CD4-positive, alpha-beta T cell treated with Interleukin-15 for 4 hours (primary cell): Measurements from ENCODE around the gene KRT5.

ENCODE experiments used
- DNase-seq: peaks from one replicate; pipeline ENCODE4 v3.0.0-alpha.2; 2020; ENCODE audit warnings: low spot score

The KRT5 gene

DNA sequence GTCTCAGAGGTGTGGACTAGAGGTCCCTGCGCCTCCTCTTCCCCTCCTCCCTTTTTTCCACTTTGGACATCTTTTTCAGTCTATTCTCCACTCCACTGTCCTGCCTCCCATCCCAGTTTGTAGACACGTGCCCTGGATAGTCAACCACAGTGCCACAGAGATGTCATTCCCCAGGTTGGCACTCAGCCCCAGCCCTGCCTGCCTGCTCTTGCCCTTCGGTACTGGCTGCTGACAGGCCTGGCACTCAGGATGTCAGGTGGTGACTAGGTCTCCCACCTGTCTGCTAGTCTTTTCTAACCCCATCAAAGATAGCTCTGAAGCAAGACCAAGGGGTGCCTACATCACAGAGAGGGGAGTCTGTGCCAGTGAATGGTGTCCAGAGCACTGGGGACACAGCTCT is 16.9 kb upstream of the KRT5 start:
- DNase-seq = no peak

DNA sequence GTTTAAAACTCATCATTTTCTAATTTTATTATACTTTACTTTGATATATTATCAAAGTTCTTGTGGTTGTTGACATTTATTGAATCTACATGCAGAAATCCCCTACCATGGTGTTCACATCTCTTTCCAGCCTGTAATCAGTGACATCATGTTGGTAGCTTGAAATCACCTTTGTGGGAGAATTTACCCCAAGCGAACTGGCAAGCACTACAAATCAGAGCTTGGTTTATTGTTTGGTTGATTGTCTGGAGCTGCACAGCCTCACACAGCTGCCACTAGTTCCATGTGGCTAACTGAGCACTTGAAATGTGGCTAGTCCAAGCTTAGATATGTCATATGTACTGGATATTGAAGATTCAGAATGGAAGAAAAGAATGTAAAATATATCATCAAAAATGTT is 15.4 kb upstream of the KRT5 start:
- no peak for DNase-seq

DNA sequence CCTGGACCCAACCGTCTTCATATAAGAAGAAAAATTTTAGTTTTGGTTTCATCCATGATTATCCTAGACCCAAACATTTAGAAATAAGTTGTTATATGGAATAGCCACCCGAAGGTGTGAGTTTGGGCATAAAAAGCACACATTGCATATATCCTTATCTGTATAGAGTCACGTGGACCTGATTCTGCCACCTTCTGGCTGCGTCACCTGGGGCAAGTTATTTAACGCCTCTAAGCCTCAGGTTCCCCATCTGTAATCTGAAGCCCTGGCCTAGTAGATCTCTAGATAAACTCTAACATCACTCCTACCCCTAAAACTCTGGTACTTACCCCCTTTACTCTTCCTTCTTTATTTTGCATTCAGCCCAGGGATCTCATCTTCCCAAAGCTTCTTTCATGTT is 14.3 kb upstream of the KRT5 start:
- no peak for DNase-seq

DNA sequence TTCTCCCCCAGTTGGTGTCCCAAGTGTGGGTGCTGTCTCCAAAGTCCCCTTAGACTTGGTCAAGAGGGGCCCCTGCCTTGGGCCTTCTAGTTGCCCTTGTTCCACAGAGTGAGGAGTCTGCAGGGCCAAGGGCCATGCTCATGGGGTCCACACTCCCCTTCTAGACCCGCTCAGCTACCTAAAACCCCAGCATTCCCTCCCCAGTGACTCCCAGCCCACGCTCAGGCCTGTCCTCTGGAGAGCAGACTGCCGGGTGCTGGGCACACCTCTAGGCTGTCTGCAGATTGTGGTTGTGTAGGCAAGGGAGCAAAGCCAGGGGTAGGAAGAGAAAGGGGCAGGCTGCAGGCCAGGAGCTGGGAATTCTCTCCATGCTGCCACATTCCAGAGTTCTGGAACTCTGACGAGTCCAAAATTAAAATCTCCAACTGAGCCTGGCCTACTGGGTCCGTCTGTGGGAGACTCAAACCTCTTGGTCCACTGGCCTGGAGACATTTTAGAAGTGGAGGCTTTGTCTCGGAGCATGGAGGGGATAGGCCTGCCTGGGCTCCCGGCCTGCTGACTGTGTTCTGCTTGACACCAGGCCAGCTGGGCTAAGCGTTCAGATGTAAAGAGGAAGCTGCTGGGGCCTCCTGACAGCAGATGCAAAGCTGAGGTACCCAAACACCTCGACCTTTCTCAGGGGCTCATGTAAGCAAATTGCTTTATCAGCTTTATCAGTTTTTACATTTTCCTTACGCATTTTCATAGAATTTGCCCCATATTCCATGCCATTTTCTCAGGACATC is 13.7 kb upstream of the KRT5 start:
- DNase-seq = no peak

DNA sequence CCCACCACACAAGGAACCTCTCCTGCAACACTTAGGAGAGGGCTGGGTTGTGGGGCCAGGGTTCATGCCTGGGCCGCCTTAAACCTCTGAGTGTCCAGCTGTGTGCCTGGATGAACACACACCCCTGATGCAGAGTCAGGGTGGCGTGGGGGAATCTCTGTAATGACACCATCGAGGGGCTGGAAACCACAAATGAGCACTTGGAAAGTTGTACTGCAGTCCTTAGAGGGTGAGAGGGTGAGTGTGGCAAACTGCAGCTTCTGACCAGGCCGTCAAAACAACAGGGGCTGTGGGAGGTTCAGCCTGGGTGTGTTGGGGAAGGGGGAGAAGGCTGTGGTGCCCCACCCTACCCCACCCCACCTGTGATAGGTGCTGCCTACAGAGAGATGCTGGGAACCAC is 12.4 kb upstream of the KRT5 start:
- no peak for DNase-seq

DNA sequence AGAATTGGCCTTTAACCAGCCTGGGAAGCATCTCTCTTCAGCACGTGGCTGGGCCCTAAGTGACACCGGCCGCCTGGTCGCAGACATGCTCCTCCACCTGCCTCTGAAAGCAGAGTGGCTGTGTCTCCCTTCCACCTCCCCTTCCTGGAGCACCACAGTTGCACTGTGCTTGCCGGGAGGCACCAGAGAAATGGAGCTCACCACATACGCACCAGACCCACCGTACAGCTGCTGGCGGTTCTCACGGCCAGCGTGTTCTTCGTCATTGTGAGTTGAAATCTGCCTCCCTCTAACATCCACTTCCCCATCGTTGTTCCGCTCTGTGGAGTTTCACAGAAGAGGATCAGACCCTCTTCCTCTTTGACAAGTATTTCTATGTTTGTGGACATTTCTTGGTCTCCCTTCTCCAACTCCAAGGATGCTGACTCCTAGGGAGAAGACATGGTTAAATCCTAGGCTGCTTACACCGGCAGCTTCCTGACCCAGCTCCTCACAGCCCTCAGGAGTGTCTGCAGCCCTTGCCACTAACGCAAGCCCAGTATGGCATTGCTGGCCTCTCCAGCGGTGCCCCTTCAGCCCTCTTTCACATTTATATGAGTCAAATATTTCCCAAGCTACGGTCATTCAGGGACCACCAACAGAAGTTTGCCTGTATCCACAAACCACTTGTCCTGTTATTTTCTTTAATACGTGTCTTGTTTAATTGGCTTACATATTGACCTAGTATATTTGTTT is 11.5 kb upstream of the KRT5 start:
- DNase-seq = no peak

DNA sequence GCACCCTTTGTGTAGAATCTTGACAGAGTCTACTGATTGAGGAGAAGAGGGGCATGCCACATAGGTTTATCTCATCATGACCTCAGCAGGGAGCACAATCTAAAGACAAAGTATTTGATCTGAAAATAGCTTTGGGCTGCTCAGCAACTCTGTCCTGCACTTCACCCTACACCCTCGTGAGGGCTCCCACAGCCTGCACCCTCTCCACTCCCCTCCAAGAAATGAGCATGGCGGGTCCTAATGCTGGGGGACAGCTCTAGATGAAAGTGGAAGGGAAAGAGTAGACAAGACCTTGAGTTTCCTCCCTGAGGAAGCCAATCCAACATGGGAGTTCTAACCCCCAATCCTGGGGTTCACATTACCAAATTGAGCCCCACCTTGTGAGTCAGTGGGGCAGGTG is 10.7 kb upstream of the KRT5 start:
- DNase-seq = no peak

DNA sequence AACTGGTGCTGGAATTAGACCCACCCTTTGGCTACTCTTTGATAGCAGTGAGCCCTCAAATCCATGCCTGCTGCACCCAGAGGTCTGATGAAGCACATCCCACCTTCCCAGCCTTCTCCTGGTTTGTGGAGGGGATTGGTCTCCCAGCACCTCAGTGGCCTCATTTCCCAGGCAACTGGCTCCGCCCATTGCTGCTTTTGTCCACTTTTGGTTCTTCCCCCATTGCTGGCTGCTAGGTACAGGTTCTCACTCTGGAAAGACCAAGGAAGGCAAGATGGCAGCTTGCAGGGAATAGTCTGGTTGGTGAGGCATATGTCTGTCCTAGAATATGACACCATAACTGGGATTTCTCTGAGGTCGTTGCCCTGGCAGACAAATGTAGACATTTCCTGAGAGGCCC is 10.2 kb upstream of the KRT5 start:
- no peak for DNase-seq

DNA sequence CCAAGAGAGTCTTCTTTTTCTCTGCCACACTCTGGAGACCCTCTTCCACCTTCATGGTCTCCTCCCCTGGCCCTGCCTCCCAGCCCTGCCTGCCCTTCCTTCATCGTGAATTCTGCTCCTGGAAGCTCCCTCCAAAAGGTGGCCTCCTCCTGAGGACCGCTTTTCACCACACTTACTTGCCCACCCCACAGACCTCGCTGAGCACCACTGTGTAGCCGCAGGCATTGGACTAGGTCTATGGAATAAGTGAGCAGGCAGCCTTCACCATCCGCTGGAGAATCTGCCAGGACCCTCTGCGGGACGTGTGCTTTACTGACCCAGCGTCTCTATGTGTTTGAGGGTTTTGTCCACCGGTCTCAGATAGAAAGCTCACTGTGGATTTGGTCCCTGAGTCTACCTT is 9.7 kb upstream of the KRT5 start:
- DNase-seq = no peak

DNA sequence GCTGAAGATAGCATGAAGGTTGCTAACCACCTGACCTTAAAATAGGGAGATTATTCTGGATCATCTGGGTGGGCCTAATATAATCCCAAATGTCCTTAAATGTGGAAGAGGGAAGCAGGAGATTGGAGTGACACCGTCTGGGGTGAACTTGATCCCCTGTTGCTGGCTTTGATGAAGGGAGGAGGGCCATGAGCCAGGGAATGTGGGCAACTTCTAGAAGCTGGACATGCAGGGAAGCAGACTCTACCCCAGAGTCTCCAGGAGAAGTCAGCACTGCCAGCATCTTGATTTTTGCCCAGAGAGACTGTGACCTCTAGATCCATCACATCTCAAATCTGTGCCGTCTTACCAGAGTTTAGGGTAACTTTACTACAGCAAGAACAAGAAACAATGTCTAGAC is 9.2 kb upstream of the KRT5 start:
- DNase-seq = no peak

DNA sequence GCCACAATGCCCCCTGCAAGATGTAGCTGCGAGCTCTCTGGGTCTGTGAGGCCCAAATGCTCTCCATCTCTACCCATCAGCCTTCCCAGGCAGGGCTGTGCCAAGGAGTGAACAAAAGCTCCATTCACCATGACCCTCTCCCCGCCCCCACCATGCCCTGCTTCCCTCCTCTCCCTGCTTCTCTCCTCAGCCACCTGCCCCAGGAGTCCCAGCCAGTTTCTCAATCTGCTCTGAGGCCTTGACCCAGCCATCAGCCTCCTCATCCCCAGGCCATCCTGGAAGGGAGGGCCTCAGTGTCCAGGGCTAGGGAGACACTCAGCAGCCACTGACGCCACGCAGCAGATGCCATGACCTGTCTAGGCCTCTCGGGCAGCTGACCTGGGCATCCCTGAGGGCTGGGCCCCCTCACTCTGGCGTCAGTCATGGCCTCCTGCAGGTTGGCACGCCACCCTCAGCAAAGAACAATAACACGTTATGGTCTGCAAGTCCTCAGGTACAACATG is 8.5 kb upstream of the KRT5 start:
- DNase-seq = no peak

DNA sequence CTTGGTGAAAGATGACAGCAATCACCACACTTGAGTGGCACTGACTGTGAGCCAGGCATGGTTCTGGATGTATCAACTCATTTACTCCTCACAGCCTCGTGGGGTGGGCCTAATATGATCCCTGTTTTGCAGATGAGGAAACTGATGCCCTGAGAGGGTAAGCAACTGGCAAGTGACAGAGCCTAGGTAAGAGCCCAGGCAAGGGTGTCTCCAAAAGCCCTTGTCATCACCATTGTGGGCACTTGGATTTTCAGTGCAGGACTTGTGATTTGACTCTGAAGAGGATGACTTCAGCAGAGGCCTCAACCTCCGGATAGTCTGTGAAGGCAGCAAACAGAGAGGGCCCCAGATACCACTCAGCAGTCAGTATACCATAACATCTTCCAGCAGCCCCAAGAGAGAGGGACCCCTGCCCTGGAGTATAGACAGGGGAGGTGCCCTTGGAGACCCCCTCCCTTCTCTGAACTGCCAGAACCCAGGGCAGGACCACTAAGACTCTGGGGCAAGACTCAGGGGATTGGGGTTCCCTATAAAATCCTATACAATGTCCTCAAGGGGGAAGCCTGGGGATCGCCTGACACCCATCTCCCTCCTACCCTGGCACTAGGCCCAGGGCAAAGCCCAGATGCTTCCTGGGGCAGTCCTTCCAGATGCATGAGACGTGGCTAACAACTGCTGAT is 7.1 kb upstream of the KRT5 start:
- no peak for DNase-seq

DNA sequence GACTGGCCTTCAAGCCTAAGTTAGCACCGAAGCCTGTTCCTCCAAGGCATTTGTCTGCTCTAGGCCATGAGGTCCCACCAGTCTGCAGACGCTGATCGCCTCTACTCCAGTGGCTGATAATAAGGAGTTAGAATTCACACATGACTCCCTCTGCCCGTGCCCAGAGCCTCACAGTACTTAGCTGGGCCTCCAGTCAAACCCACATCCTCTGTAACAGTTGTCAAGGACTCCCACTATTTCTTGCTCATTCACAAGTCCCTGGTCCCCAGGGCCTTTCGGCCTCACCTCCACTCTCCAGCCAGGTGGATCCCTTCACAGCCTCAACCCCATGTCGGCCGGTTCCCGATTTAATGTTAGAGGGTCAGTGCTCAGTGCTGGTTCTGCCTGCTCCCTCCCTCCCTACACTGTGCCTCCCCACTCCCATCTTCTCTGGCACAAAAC is 6.3 kb upstream of the KRT5 start:
- DNase-seq = no peak

DNA sequence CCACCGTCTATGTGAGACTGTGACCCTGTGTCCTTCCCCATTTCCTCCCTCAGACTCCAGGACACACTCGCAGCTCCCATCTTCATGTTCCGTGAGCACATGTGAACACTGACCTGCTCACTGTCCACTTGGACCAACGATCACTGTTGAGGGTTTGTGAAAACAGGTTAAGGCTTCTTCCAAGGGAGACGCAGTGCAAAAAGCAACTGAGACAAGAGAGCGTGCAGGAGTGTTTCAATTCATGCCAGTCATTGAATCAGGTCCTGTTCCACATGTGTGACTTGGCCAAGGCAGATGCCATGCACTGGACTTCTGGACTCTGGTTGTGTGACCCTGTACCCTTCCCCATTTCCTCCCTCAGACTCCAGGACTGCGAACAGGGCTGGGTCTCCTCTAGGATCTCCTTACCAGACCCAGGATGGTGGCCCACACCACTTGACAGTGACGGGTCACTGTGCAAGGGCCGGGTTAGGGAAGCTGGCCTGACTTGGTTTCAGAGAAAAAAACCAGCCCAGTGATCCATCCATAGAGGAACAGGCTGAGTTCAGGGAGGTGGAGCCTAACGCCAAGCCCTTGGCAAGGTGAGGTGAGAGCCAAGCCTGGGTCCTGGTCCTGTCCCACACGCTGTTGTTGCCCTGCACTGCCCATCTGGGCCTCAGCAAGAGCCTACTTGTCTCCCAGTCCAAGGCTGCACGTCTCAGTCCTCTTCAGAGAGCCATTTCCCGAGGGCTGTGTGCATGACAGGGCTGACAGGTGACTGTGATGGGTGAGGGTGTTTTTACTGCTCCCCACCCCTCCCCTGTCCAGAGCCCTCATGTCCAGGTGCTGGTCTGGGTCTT is 5.7 kb upstream of the KRT5 start:
- DNase-seq = no peak

DNA sequence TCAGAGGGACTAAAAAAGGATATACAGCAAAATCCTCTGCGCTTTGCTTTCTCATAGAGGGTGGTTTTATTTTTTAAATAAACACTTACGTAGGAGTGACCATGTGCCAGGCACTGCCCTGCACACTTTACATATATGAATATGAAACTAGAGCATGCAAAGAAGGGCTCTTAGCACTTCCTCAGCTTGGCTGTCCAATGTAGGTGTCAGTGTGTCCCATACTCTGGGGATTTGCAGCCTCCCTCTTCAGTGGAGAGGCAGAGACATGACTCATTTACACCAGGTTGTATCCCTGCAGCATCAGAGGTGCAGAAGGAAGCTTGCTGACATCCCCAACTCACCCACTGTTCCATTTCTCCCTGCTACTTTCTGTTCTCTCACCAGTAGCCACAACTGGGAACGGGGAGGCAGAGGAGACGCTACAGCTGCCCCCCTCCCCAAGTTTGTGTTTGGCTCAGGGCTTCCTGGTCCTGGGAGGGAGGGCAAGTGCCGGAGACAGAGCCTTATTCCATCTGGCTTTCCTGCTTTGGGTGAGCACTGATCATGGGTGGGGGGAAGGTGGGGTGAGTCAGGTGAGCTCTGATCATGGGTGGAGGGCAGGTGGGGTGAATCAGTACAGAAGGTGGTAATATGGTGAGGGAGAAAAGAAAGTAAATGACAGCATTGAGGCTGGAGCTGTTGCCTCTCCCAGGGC is 4.9 kb upstream of the KRT5 start:
- no peak for DNase-seq

DNA sequence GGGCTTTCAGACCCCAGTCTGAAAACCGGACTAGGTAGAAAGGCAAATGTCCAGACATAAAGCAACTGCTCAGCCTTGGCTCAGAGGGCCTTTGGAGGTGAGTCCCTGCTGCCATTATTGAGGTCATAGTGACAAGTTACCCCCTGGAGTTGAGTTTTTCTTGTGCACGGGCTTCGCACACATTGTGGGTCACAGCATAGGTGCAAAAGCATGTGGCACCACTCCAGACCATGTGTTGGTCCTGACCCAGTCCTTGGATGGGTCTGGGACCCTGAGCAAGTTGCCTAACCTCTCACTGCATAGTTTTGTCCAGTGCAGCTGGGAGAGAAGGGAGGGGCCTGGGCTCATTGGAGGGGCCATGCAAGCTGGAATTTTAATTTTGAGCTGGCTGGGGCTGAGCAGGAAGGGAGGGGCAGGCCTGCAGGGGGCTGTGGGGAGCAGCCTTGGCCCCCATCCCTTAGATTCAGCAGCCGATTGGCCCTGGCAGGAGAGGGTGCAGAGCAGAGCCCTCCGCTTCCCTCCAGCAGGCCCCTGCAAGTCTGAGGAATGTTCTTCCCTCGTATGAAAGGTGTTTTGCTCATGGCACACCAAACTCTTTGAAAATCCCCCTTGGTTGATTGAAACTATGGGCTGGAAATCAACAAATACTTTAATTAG is 4.2 kb upstream of the KRT5 start:
- no peak for DNase-seq

DNA sequence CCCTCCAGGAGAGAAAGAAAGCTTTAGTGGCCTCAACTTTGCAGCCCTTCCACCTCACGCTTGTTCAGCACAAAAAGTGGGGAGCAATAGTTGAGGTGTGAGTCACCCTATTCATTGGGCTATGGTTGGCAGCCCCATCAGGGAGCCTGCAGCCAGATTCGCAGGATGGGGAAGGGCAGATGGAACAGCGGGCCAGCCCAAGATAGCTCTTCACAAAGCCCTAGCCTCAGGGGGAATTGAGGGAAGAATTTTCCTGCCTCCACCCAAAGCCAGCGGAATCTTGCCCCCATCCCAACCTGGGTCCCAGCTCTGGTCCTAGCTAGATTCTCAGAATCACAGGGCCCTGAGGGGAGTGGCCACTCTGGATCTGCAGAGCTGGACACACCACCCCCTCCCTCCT is 3.6 kb upstream of the KRT5 start:
- no peak for DNase-seq

DNA sequence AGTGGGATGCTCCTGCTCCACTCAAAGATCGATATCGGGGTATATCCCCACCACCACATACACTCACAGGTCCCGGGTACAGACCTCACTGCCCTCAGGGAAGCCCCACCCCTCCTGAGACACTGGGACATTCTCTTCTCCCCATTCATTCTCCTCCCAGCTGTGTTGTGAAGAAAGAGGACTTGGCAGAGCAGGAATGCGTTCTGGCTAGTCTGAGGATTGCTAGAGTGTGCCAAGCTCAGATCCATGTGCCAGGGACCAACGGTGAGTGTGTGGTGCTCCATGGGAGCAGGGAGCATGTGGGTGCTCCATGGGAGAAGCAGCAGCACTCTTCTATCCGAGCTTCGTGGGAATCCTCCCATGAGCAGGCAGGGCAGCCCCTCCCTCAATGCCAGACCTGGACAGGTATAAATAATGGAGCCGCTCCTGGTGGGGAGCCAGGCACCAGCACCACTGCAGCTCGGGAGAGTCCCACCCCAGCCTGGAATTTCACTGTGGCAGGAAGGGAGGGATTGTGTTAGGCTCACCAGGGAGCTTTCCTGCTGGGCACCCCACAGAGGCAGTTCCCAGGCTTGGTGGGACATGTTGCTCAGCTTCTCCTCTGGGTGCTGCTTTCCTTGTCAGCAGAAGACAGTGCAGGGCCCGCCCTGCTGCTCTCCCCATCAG is 2.3 kb upstream of the KRT5 start:
- DNase-seq = no peak

DNA sequence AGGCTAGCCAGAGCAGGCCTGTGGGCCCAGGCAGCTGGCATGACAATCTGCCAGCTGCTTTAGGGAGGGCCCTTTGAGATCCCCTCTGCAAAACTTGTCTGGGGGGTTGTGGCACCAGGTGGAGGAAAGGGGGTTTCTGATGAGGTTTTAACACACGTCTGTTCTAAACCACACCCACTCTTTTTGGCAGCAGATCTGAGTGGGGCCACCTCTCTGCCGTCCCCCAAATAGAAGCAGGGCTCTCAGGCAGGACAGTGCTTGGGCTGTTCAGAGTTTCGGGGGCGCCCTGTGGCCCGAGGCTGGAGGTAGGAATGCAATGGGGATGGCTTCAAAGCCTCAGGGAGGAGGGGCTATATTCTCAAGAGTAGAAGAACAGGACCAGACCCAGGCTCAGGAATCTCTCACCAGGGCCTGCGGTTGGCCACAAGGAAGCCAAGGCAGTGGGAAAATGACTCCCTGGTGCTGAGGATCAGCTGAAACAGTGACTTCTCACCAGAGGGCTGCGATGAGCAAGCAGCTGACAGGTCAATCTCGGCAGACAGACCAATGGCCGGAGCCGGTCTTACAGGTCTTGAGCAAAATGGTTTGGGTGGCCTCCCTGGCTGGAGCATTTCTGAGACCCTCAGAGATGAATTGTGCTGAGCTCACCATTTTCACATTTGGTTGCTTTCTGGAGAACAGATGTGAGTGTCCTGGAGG is 1.5 kb upstream of the KRT5 start:
- no peak for DNase-seq

DNA sequence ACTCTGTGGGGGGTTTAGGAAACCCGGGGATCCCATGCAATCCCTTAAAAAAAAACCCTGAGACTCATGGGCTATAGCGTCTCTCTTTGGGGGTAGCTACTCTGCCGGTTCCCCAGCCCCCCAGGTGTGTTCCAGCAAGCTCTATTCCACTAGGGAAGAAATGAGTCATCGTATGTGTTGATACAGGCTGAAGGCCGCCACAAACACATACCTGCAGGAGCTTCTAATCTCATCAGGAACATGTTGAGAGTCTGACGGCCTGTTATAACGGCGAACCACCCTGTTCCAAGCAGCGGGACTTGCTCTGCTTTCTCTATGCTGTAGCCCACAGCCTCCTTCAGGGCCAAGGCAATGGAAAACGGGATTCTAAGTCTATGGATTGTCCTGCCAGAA is 977 bp upstream of the KRT5 start:
- DNase-seq = no peak
